Activated effector memory CD4-positive, alpha-beta T cell treated with anti-CD3 and anti-CD28 coated beads, Interleukin-2, amount 50 U/mL, for 16 hours (primary cell): ENCODE measurements around the gene TGM2.

ENCODE experiments used
- DNase-seq: peaks from one replicate; pipeline ENCODE4 v3.0.0-alpha.2; 2020

Gene TGM2

DNA sequence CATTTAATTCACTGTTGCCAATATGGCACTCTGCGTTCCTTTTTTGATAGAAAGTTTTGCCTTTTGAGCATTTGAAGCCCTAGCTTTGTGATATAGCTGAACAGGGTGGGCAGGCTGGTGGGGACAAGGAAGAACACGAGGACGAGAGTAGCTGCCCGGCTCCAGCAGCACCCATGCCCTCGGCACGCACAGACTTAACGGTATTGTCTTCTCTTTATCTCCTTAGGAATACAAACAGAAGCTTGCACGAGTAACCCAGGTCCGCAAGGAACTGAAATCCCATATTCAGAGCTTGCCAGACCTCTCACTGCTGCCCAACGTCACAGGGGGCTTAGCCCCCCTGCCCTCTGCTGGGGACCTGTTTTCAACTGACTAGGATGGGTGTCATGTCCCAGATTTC, 75.6 kb downstream of the TGM2 start:
- no peak for DNase-seq

DNA sequence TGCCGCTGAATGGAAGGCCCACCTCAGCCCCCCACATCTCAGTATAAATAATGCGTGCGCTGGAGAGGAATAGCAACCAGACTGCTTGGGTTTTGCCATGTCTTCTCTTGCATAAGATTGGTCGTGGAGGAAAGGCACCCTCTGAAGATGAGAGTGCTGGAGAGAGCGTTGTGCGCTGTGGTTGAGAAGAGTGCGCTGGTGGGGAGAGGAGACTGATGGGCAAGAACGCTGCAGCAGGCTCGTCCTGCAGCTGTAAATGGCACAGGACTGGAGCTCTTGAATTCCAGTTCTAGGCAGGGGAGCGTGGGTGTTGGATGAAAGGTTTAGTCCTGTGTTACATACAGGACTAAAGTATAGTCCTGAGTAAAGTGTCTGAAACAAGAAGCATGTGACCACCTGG, 80.0 kb downstream of the TGM2 start:
- DNase-seq, result no peak

DNA sequence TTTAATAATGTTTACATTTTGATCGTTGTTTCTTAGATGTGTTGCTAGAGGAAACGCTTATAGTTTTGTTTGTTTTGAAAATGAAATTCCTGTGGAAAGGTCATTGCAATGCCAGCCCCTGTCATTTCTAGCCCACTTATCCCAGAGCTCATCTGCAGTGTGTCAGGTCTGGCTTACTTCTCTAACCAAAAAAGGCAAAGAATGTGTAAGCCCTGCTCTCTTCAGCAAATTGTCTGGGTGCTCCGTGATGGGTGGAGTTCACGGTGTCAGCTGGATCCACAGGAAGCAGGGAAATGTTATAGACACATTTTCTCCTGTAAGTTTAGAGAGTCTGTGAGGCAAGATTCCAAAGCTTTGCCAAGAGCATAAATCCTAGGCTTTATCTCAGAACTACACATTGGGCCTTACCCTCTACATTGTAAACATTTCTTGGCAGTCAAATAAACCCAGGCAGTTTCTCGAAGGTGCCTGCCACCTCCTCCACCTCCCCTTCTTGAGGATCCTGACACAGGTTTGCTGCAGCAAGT, 80.6 kb downstream of the TGM2 start:
- no peak for DNase-seq

DNA sequence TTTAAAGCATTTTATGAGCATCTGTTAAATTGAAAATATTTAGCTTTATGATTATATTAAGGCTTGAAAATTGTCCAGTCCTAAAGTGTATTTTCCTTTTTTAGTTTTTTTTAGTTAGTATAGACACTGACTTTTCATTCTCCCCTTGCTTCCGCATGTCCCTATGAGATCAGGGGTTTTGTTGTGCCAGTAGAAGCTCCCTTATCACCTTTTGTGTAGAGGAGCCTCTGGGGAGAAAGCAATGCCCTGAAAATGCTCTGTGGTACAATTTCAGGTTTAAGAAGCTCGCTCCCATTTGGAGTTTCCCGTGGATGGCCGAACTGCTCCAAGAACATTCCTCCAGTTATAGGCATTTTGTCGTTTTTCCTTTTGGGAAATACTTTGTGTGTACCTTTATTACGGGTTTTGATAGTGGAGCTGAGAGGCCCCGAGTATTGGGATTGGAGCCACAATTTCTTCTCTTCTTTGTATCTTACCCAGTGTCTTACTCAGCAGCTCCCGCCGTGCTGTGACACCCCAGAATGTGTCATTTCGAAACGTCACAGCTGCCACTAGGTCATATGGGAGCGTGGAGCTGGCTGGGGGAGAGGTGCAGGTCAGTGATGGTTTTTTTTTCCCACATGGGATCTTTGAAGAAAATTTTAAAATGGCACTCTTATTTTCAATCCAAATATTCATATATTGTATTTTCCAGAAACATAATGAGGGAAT, 81.6 kb downstream of the TGM2 start:
- no peak for DNase-seq

DNA sequence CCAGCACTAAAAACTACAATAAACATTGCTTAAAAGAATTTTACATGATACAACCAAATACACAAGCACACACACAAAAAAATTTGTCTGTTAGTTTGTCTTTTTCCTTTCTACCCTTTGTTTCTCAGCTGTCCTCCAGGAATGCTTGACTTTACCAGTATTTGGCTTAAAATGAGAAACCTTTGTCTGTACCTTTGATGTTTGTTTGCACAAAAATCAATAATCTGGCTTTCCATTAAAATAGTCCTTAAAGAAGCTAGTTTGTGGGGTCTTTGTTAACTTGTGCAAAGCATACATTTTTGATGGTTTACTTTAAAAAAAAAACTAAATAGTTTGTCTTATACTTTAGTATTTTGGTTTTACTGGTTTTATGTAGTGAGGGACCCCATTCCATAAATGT, 82.2 kb downstream of the TGM2 start:
- no peak for DNase-seq

DNA sequence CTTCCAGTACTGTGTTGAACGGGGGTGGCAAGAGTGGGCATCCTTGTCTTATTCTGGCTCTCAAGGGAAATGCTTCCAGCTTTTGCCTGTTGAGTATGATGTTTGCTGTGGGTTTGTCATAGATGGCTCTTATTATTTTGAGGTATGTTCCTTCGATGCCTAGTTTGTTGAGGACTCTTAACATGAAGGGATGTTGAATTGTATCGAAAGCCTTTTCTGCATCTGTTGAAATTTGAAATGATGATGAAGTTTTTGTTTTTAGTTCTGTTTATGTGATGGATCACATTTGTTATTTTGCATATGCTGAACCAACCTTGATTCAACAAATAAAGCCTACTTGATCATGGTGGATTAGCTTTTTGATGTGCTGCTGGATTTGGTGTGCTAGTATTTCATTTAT, 83.5 kb downstream of the TGM2 start:
- no peak for DNase-seq

DNA sequence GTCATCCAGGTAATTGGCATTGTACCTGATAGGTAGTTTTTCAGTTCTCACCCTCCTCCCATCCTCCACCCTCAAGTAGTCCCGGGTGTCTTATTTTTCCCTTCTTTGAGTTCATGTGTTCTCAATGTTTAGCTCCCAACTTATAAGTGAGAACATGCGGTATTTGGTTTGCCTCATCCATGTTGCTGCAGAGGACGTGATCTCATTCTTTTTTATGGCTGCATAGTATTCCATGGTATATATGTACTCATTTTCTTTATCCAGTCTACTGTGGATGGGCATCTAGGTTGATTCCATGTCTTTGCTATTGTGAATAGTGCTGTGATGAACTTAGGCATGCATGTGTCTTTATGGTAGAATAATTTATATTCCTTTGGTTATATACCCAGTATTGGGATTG, 85.7 kb downstream of the TGM2 start:
- no peak for DNase-seq

DNA sequence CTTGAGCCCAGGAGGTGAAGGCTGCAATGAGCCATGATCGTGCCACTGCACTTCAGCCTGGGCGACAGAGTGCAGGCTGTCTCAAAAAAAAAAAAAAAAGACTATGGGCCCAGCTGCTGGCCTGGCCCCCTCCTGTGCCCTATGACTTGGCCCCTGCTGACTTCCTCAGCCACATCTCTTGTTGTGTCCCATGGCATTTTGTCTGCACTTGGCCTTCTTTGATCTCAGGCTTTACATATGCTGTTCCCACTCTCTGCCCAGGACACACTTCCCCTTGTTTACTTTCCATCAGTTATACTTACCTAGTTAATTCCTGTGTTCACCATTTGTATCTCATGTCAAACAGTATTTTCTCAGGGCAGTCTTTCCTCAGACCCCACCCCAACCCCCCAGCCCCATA, 87.0 kb downstream of the TGM2 start:
- DNase-seq, result no peak
